ENCODE measurements around the gene UBAP1L. TPM values are rescaled to one million over a fixed set of nuclear protein-coding genes. Genes with fewer than 3 reads are reported as not detected.
"Not testable (repeated sequence)": the region's sequence is repeated elsewhere in the genome, so short reads cannot be mapped to it uniquely, and the experiment has no call there.

Gene UBAP1L
- total RNA-seq, 2 experiments from 2014 or later: 3.0 to 3.3 TPM

- POLR2A ChIA-PET: interaction anchor here (1.6 to 2.3 kb wide), 2 partner anchors 242 to 249 kb away, joined by 6 to 7 read pairs; partner anchors contain the start of gene RNU5B-1
- no peak for DNase-seq
- no peak overlapping the region for H3K27ac Mint-ChIP-seq
Measured at GRCh38 chr15:65055201-65055870, 59.7 kb downstream of the UBAP1L start.

GRCh38 chr15:65054333-65055200 is 60.4 kb downstream of the UBAP1L start:
- Mint-ChIP-seq H3K36me3 (ENCODE audit: low read depth) (no peaks in the 10 kb centered on the region), H3K27me3 (no peaks in the 10 kb centered on the region), H3K9me3 (no peaks in the 10 kb centered on the region), H3K27ac (no peak overlapping the region), H3K4me3 (no peak overlapping the region), H3K4me1 (peaks cover 18% of the 10 kb centered on the region)
- POLR2A ChIA-PET: interaction anchor here (1.6 to 2.3 kb wide), 2 partner anchors 243 to 250 kb away, joined by 6 to 7 read pairs; partner anchors contain the start of gene RNU5B-1
- DNase-seq: peak; percentile 66
- CTCF ChIA-PET: interaction anchor here (0.8 to 4.7 kb wide), 7 partner anchors 12 to 231 kb away, joined by 3 to 18 read pairs (median 6); no protein-coding TSS in a partner anchor

More at GRCh38 chr15:65055201-65055870, 59.7 kb downstream of the UBAP1L start:
- H3K9me3 Mint-ChIP-seq: no peaks in the 10 kb centered on the region
- CTCF ChIA-PET: interaction anchor here (1.0 to 4.7 kb wide), 7 partner anchors 13 to 47 kb away, joined by 3 to 18 read pairs (median 6); no protein-coding TSS in a partner anchor
- H3K36me3 Mint-ChIP-seq (ENCODE audit: low read depth): no peaks in the 10 kb centered on the region
- peaks cover 10% of the 10 kb centered on the region for H3K4me1 Mint-ChIP-seq
- H3K4me3 Mint-ChIP-seq: no peak overlapping the region
- H3K27me3 Mint-ChIP-seq: no peaks in the 10 kb centered on the region

GRCh38 chr15:65052956-65053355 is 62.0 kb downstream of the UBAP1L start:
- no peak for DNase-seq
- Mint-ChIP-seq H3K36me3 (ENCODE audit: low read depth) (no peaks in the 10 kb centered on the region), H3K4me3 (no peak overlapping the region), H3K27me3 (no peaks in the 10 kb centered on the region), H3K4me1 (peaks cover 22% of the 10 kb centered on the region), H3K27ac (no peak overlapping the region), H3K9me3 (no peaks in the 10 kb centered on the region)
- CTCF ChIA-PET: interaction anchor here (0.6 to 4.7 kb wide), 3 partner anchors 26 to 49 kb away, joined by 3 to 18 read pairs (median 7); no protein-coding TSS in a partner anchor
- POLR2A ChIA-PET: interaction anchor here (0.9 to 1.2 kb wide), 2 partner anchors 133 to 252 kb away, joined by 3 to 4 read pairs; partner anchors contain the start of genes CLPX and RNU5B-1

GRCh38 chr15:65051266-65051665 is 63.7 kb downstream of the UBAP1L start:
- no peaks in the 10 kb centered on the region for H3K27me3 Mint-ChIP-seq
- CTCF ChIA-PET: interaction anchor here (1.0 kb wide), 1 partner anchor 17 kb away, joined by 4 read pairs; no protein-coding TSS in a partner anchor
- peaks cover 22% of the 10 kb centered on the region for H3K4me1 Mint-ChIP-seq
- POLR2A ChIA-PET: no interaction called here
- H3K9me3 Mint-ChIP-seq: no peaks in the 10 kb centered on the region
- no peak overlapping the region for H3K27ac Mint-ChIP-seq
- H3K36me3 Mint-ChIP-seq (ENCODE audit: low read depth): no peaks in the 10 kb centered on the region
- no peak overlapping the region for H3K4me3 Mint-ChIP-seq
- DNase-seq: no peak

GRCh38 chr15:65050270-65050669 is 64.7 kb downstream of the UBAP1L start:
- no peak overlapping the region for H3K4me3 Mint-ChIP-seq
- no peak overlapping the region for H3K27ac Mint-ChIP-seq

GRCh38 chr15:65049418-65049840 is 65.6 kb downstream of the UBAP1L start:
- peaks cover 15% of the 10 kb centered on the region for H3K4me1 Mint-ChIP-seq
- H3K27ac Mint-ChIP-seq: no peak overlapping the region
- no peaks in the 10 kb centered on the region for H3K9me3 Mint-ChIP-seq
- H3K27me3 Mint-ChIP-seq: no peaks in the 10 kb centered on the region
- ChIA-PET POLR2A (interaction anchor here (0.5 to 1.6 kb wide), 4 partner anchors 15 to 255 kb away, joined by 3 to 5 read pairs (median 5); partner anchors contain the start of gene RNU5B-1), CTCF (no interaction called here)
- DNase-seq: peak; percentile 85
- H3K36me3 Mint-ChIP-seq (ENCODE audit: low read depth): no peaks in the 10 kb centered on the region
- peak overlapping the region; percentile 54 for H3K4me3 Mint-ChIP-seq

More at GRCh38 chr15:65050270-65050669, 64.7 kb downstream of the UBAP1L start:
- H3K9me3 Mint-ChIP-seq: no peaks in the 10 kb centered on the region
- H3K36me3 Mint-ChIP-seq (ENCODE audit: low read depth): no peaks in the 10 kb centered on the region
- ChIA-PET CTCF (no interaction called here), POLR2A (interaction anchor here (1.0 kb wide), 1 partner anchor 254 kb away, joined by 5 read pairs; the partner anchor contains the start of gene RNU5B-1)
- H3K4me1 Mint-ChIP-seq: peaks cover 16% of the 10 kb centered on the region
- no peak for DNase-seq
- H3K27me3 Mint-ChIP-seq: no peaks in the 10 kb centered on the region

GRCh38 chr15:65048241-65048640 is 66.8 kb downstream of the UBAP1L start:
- peaks cover 2% of the 10 kb centered on the region for H3K27me3 Mint-ChIP-seq
- no peaks in the 10 kb centered on the region for H3K36me3 Mint-ChIP-seq (ENCODE audit: low read depth)
- no peak for DNase-seq
- H3K27ac Mint-ChIP-seq: no peak overlapping the region
- H3K4me3 Mint-ChIP-seq: no peak overlapping the region
- H3K9me3 Mint-ChIP-seq: no peaks in the 10 kb centered on the region
- POLR2A ChIA-PET: interaction anchor here (1.1 to 1.6 kb wide), 3 partner anchors 14 to 257 kb away, joined by 4 to 5 read pairs (median 5); partner anchors contain the start of gene RNU5B-1
- peaks cover 15% of the 10 kb centered on the region for H3K4me1 Mint-ChIP-seq
- CTCF ChIA-PET: interaction anchor here (0.6 kb wide), 1 partner anchor 469 kb away, joined by 3 read pairs; no protein-coding TSS in a partner anchor

- H3K27ac Mint-ChIP-seq: no peak within 1 kb of the TSS
- ChIA-PET CTCF (interaction anchor here (1.0 kb wide), 1 partner anchor 11 kb away, joined by 3 read pairs; no protein-coding TSS in a partner anchor), POLR2A (no interaction called here)
- peaks cover 7% of the 10 kb centered on the region for H3K4me1 Mint-ChIP-seq
- DNase-seq: no peak
- H3K4me3 Mint-ChIP-seq: no peak within 1 kb of the TSS
- no peaks in the 10 kb centered on the region for H3K9me3 Mint-ChIP-seq
- peaks cover 11% of the 10 kb centered on the region for H3K27me3 Mint-ChIP-seq
- no peaks in the 10 kb centered on the region for H3K36me3 Mint-ChIP-seq (ENCODE audit: low read depth)
Measured at GRCh38 chr15:65044724-65045481, 70.1 kb downstream of the UBAP1L start, which contains the start of gene SLC51B. Gene SLC51B (plus strand): TSS chr15:65045387. CDS start chr15:65050005, 4,618 bp downstream.

- H3K36me3 Mint-ChIP-seq (ENCODE audit: low read depth); POLR2A ChIA-PET; H3K4me1 Mint-ChIP-seq; H3K27ac Mint-ChIP-seq; DNase-seq; H3K4me3 Mint-ChIP-seq; H3K9me3 Mint-ChIP-seq: not testable (repeated sequence)
- CTCF ChIA-PET: interaction anchor here (1.0 kb wide), 1 partner anchor 10 kb away, joined by 3 read pairs; no protein-coding TSS in a partner anchor
- H3K27me3 Mint-ChIP-seq: peaks cover 11% of the 10 kb centered on the region
Measured at GRCh38 chr15:65044218-65044617, 70.8 kb downstream of the UBAP1L start.

- no peak overlapping the region for H3K27ac Mint-ChIP-seq
- H3K9me3 Mint-ChIP-seq: no peaks in the 10 kb centered on the region
- H3K36me3 Mint-ChIP-seq (ENCODE audit: low read depth): no peaks in the 10 kb centered on the region
- no peak overlapping the region for H3K4me3 Mint-ChIP-seq
- CTCF ChIA-PET: interaction anchor here (1.0 to 1.8 kb wide), 3 partner anchors 9 to 44 kb away, joined by 3 to 6 read pairs (median 3); no protein-coding TSS in a partner anchor
- H3K4me1 Mint-ChIP-seq: no peaks in the 10 kb centered on the region
- H3K27me3 Mint-ChIP-seq: peaks cover 11% of the 10 kb centered on the region
- POLR2A ChIA-PET: interaction anchor here (1.0 kb wide), 1 partner anchor 9 kb away, joined by 4 read pairs; no protein-coding TSS in a partner anchor
- DNase-seq: no peak
Measured at GRCh38 chr15:65042776-65043327, 72.1 kb downstream of the UBAP1L start.
